ENCODE results near the gene TMEM143.
A peak's percentile ranks its signal among the peaks of the same experiment; 100 is the strongest.

Gene TMEM143

GRCh38 chr19:48351341-48351752, 12.4 kb downstream of the TMEM143 start:
- Mint-ChIP-seq H3K9me3 (no peaks in the 10 kb centered on the region), H3K27ac (peak overlapping the region; percentile 26), H3K4me1 (peaks cover 10% of the 10 kb centered on the region), H3K4me3 (no peak overlapping the region), H3K36me3 (no peaks in the 10 kb centered on the region)
- DNase-seq (ENCODE audit: low spot score in 2 of 2): peak; percentile 74 to 92
- ATAC-seq: peak; percentile 91

DNA sequence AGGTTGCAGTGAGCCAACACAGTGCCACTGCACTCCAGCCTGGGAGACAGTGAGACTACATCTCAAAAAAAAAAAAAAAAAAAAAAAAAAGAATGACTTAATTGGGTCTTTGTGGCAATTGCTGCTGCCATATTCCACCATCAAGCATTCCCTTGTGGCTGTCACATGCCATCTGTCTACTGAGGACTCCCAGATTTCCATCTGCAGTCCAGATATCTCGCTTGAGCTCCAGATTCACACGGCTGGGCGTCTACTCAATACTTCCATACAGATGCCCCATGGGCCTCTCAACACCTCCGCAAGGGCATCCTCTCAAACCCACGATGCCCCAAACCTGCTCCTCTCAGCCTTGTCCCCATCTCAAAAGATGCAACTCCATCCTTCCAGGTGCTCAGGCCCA, 12.9 kb downstream of the TMEM143 start:
- ATAC-seq (no peak), DNase-seq (ENCODE audit: low spot score in 2 of 2) (no peak)
- no peaks in the 10 kb centered on the region for H3K36me3 Mint-ChIP-seq
- H3K4me3 Mint-ChIP-seq: no peak overlapping the region
- peak overlapping the region; percentile 26 for H3K27ac Mint-ChIP-seq
- H3K9me3 Mint-ChIP-seq: no peaks in the 10 kb centered on the region
- H3K4me1 Mint-ChIP-seq: peaks cover 10% of the 10 kb centered on the region

DNA sequence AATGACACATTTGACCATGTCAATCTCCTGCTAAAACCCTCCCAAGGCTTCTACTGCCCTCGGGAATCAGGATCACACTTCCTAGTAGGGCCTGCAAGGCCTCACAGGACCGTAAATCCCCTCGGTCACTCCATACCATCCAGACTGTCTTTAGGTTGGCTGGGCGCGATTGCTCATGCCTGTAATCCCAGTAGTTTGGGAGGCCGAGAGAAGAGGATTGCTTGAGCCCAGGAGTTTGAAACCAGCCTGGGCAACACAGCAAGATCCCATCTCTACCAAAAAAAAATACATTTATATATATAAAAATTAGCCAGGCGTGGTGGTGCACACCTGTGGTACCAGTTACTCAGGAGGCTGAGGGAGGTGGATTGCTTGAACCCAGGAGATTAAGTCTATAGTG, 15.0 kb downstream of the TMEM143 start:
- H3K27ac Mint-ChIP-seq: no peak overlapping the region
- H3K9me3 Mint-ChIP-seq: no peaks in the 10 kb centered on the region
- peaks cover 10% of the 10 kb centered on the region for H3K4me1 Mint-ChIP-seq
- DNase-seq (ENCODE audit: low spot score in 2 of 2) (no peak), ATAC-seq (no peak)
- H3K36me3 Mint-ChIP-seq: no peaks in the 10 kb centered on the region
- no peak overlapping the region for H3K4me3 Mint-ChIP-seq

- Mint-ChIP-seq H3K36me3 (no peaks in the 10 kb centered on the region), H3K9me3 (no peaks in the 10 kb centered on the region), H3K4me1 (peaks cover 10% of the 10 kb centered on the region), H3K4me3 (no peak overlapping the region), H3K27ac (no peak overlapping the region)
- DNase-seq (ENCODE audit: low spot score in 2 of 2) (no peak), ATAC-seq (no peak)
Measured at GRCh38 chr19:48348045-48348444, 15.7 kb downstream of the TMEM143 start.

DNA sequence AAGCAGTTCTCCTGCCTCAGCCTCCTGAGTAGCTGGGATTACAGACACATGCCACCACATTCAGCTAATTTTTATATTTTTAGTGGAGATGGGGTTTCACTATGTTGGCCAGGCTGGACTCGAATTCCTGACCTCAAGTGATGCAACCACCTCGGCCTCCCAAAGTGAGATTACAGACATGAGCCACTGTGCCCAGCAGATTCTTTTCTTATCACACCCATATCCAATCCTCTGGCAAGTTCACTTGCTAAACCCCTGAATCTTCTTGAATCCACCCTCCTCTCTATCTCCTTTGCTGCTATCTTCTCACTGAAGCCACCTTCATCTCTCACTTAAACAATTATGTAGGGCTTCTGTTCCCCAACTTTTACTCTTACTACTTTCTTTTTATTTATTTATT, 17.5 kb downstream of the TMEM143 start:
- no peaks in the 10 kb centered on the region for H3K36me3 Mint-ChIP-seq
- ATAC-seq (no peak), DNase-seq (ENCODE audit: low spot score in 2 of 2) (no peak)
- no peak overlapping the region for H3K4me3 Mint-ChIP-seq
- H3K4me1 Mint-ChIP-seq: peaks cover 4% of the 10 kb centered on the region
- no peaks in the 10 kb centered on the region for H3K9me3 Mint-ChIP-seq
- no peak overlapping the region for H3K27ac Mint-ChIP-seq

- ATAC-seq: no peak
- no peak for DNase-seq (ENCODE audit: low spot score in 2 of 2)
- H3K36me3 Mint-ChIP-seq: no peaks in the 10 kb centered on the region
Measured at GRCh38 chr19:48344892-48345291, 18.8 kb downstream of the TMEM143 start.

GRCh38 chr19:48342841-48343540, 20.7 kb downstream of the TMEM143 start:
- Mint-ChIP-seq H3K36me3 (no peaks in the 10 kb centered on the region), H3K27ac (no peak overlapping the region), H3K9me3 (no peaks in the 10 kb centered on the region), H3K4me3 (no peak overlapping the region), H3K4me1 (peaks cover 5% of the 10 kb centered on the region)
- no peak for ATAC-seq
- DNase-seq (ENCODE audit: low spot score in 2 of 2): no peak

More at GRCh38 chr19:48344892-48345291, 18.8 kb downstream of the TMEM143 start:
- H3K4me1 Mint-ChIP-seq: no peaks in the 10 kb centered on the region
- no peaks in the 10 kb centered on the region for H3K9me3 Mint-ChIP-seq
- H3K4me3 Mint-ChIP-seq: no peak overlapping the region
- no peak overlapping the region for H3K27ac Mint-ChIP-seq

GRCh38 chr19:48342414-48342738, 21.4 kb downstream of the TMEM143 start:
- Mint-ChIP-seq H3K36me3 (no peaks in the 10 kb centered on the region), H3K9me3 (no peaks in the 10 kb centered on the region), H3K4me3 (no peak overlapping the region), H3K27ac (no peak overlapping the region), H3K4me1 (peaks cover 6% of the 10 kb centered on the region)
- ATAC-seq: no peak
- no peak for DNase-seq (ENCODE audit: low spot score in 2 of 2)

GRCh38 chr19:48341515-48342413, 22.0 kb downstream of the TMEM143 start:
- Mint-ChIP-seq H3K4me1 (peaks cover 6% of the 10 kb centered on the region), H3K27ac (no peak overlapping the region), H3K4me3 (no peak overlapping the region), H3K9me3 (no peaks in the 10 kb centered on the region), H3K36me3 (no peaks in the 10 kb centered on the region)
- DNase-seq (ENCODE audit: low spot score in 2 of 2): no peak
- no peak for ATAC-seq

DNA sequence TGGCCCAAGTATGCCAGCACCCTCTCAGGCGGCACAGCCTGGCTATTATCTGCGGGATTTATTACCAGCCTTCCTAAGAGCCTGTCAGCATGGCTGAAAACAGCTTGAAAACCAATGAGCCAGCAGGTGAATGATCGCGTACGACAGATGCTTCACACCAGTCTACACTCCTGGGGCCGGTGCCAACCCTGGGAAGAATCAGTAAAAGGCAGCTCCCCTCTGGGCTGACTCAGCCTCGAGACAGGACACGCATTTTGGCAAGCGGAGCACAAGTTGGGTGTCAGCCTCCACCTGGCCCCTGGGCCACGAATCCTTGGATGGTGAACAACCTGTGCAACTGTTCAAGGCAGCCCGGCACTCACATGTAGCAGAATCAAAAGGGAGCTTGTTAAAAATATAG, 22.7 kb downstream of the TMEM143 start:
- Mint-ChIP-seq H3K36me3 (no peaks in the 10 kb centered on the region), H3K9me3 (no peaks in the 10 kb centered on the region), H3K4me3 (no peak overlapping the region), H3K27ac (peak overlapping the region; percentile 54), H3K4me1 (peaks cover 6% of the 10 kb centered on the region)
- no peak for DNase-seq (ENCODE audit: low spot score in 2 of 2)
- ATAC-seq: no peak

GRCh38 chr19:48338802-48339503, 24.8 kb downstream of the TMEM143 start:
- Mint-ChIP-seq H3K9me3 (no peaks in the 10 kb centered on the region), H3K4me3 (no peak overlapping the region), H3K36me3 (peaks cover 4% of the 10 kb centered on the region), H3K4me1 (peaks cover 17% of the 10 kb centered on the region), H3K27ac (peak overlapping the region; percentile 48)
- no peak for ATAC-seq
- no peak for DNase-seq (ENCODE audit: low spot score in 2 of 2)

GRCh38 chr19:48338253-48338755, 25.4 kb downstream of the TMEM143 start:
- Mint-ChIP-seq H3K27ac (peak overlapping the region; percentile 48), H3K36me3 (peaks cover 8% of the 10 kb centered on the region), H3K4me1 (peaks cover 21% of the 10 kb centered on the region), H3K4me3 (no peak overlapping the region), H3K9me3 (no peaks in the 10 kb centered on the region)
- ATAC-seq: no peak
- DNase-seq (ENCODE audit: low spot score in 2 of 2): no peak

DNA sequence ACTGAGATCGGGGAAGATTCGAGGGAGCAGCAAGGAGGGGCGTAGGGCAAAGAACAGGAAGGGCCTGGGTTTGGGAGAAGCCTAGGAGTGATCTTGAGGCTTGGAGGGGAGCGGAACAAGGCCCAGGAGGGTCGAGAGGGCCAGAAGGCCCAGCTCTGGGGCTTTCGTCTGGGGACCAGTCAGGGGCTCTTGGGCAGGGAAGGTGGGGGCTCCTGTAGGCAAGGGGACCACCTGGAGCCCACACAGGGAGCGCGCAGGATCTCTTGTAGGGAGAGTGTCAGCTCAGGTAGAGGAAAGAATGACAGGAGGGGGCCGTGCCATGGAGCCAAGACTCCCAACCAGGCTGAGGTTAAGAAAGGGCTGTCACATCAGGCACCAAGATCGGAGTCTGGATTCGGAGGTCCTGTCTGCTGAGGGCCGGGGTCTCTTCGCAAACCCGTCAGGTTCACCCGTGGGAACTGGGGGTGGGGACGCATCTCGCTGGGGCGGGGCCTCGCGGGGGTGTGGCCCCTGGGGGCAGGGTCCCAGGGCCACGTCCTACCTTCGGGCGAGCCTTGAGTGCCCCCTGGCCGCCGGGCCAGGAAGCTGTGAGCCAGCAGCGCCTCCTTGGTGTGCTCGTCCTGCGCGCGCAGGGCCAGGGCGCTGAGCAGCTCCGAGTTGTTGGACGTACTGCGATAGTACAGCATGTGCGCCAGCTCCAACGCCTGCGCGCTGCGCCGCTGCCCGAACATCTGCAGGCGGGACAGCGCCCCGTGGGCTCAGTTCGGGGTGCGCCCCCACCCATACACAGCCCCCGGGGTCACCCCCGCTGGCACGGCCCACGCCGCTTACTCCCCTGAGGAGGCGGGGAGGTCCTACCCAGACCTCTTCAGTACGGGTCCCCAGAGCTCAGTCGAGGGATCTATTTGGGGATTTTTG, 30.0 kb downstream of the TMEM143 start:
- DNase-seq (ENCODE audit: low spot score in 2 of 2): peak; percentile 86 to 92
- ATAC-seq: peak; percentile 86
- Mint-ChIP-seq H3K4me1 (peaks cover 61% of the 10 kb centered on the region), H3K27ac (peak overlapping the region; percentile 93), H3K36me3 (peaks cover 53% of the 10 kb centered on the region), H3K4me3 (peak overlapping the region; percentile 98), H3K9me3 (no peaks in the 10 kb centered on the region)

GRCh38 chr19:48332662-48333466, 30.9 kb downstream of the TMEM143 start:
- peak; percentile 74 to 95 for DNase-seq (ENCODE audit: low spot score in 2 of 2)
- ATAC-seq: peak; percentile 75
- Mint-ChIP-seq H3K4me1 (peaks cover 60% of the 10 kb centered on the region), H3K27ac (peak overlapping the region; percentile 93), H3K4me3 (peak overlapping the region; percentile 98), H3K36me3 (peaks cover 62% of the 10 kb centered on the region), H3K9me3 (no peaks in the 10 kb centered on the region)
